B cell (primary cell): ENCODE measurements around the gene EFNA1. TPM values are rescaled to one million over a fixed set of nuclear protein-coding genes. Genes with fewer than 3 reads are reported as not detected.

ENCODE experiments used
- ATAC-seq: fragments of 200-7000 bp; cut with Tn5 transposase; one replicate; pipeline ENCODE4 v1.10.0; 2021; ENCODE audit warnings: low read depth, mild to moderate bottlenecking, moderate number of reproducible peaks, moderate library complexity
- CTCF ChIA-PET: fragments of 350-600 bp; sonication (Branson Sonifier 250); formaldehyde crosslinking; loops from one replicate; lab custom pipeline; 2021; ENCODE audit warnings: antibody characterized with exemption, inconsistent platforms; lab: Charles Lee
- POLR2A ChIA-PET: fragments of 350-600 bp; sonication (Branson Sonifier 250); formaldehyde crosslinking; loops from one replicate; lab custom pipeline; 2021; ENCODE audit warnings: antibody characterized with exemption; lab: Charles Lee
- DNase-seq: peaks from one replicate; pipeline ENCODE4 v3.0.0; 2013
- H2AFZ ChIP-seq: 2 replicates; pipeline ENCODE4 v1.6.1; 2012; ENCODE audit warnings: mild to moderate bottlenecking, low read depth, low read length; ENCODE audit not compliant: insufficient read depth, poor library complexity, severe bottlenecking
- H3K27ac ChIP-seq, 2 donors: 1 replicate in 1 of 2; 2 replicates in 1 of 2; pipeline ENCODE4 v1.5.1; 2012 to 2013; ENCODE audit warnings: low read length in 2 of 2, mild to moderate bottlenecking in 2 of 2, moderate library complexity in 1 of 2
- H3K27me3 ChIP-seq, 4 experiments: fragments of 200-600 bp in 1 of 4; sonication (generic) in 1 of 4; replicated peaks in 1 of 4; 1 replicate in 2 of 4; 2 replicates in 2 of 4; pipeline versions ENCODE4 v1.6.1 to v1.7.0; 2013 to 2016; ENCODE audit warnings: low read length in 3 of 4, mild to moderate bottlenecking in 2 of 4, mixed read lengths in 1 of 4, moderate library complexity in 1 of 4; ENCODE audit not compliant: insufficient read depth in 4 of 4, control insufficient read depth in 3 of 4; ENCODE audit errors: control extremely low read depth in 1 of 4
- H3K36me3 ChIP-seq, 2 experiments: replicated peaks in 1 of 2; 1 replicate in 1 of 2; 2 replicates in 1 of 2; pipeline versions ENCODE4 v1.6.1 to v1.7.1; 2013; ENCODE audit warnings: low read length in 1 of 2; ENCODE audit not compliant: insufficient read depth in 2 of 2, control insufficient read depth in 1 of 2; ENCODE audit errors: control extremely low read depth in 1 of 2, extremely low read depth in 1 of 2
- H3K4me1 ChIP-seq, 2 donors: fragments of 200-600 bp in 1 of 2; sonication (generic) in 1 of 2; 1 replicate in 1 of 2; 2 replicates in 1 of 2; pipeline versions ENCODE4 v1.5.1 to v1.6.1; 2013 to 2017; ENCODE audit warnings: low read length in 2 of 2; ENCODE audit not compliant: control insufficient read depth in 2 of 2, insufficient read depth in 2 of 2
- H3K4me2 ChIP-seq: replicated peaks from 2 replicates; pipeline ENCODE3; 2012; ENCODE audit warnings: mild to moderate bottlenecking, low read depth, low read length; ENCODE audit not compliant: poor library complexity, severe bottlenecking
- H3K4me3 ChIP-seq, 5 experiments: fragments of 200-600 bp in 1 of 5; sonication (generic) in 1 of 5; 1 replicate in 3 of 5; 2 replicates in 2 of 5; pipeline versions ENCODE4 v1.5.1 to v1.7.0; 2011 to 2016; ENCODE audit warnings: low read length in 4 of 5, mild to moderate bottlenecking in 4 of 5, low read depth in 2 of 5, control low read depth in 1 of 5, moderate library complexity in 1 of 5; ENCODE audit not compliant: insufficient read depth in 1 of 5; ENCODE audit errors: control extremely low read depth in 1 of 5, extremely low read depth in 1 of 5
- H3K79me2 ChIP-seq: fragments of 200-600 bp; sonication (generic); one replicate; pipeline ENCODE4 v1.6.0; 2016; ENCODE audit warnings: low read length; ENCODE audit not compliant: control insufficient read depth, insufficient read depth
- H3K9ac ChIP-seq: fragments of 200-600 bp; sonication (generic); 2 replicates; pipeline ENCODE4 v1.6.1; 2017; ENCODE audit warnings: mild to moderate bottlenecking, low read length, moderate library complexity
- H3K9me3 ChIP-seq, 3 donors: one replicate each; pipeline versions ENCODE4 v1.6.1 to v1.7.1; 2013; ENCODE audit warnings: low read length in 2 of 3; ENCODE audit not compliant: control insufficient read depth in 2 of 3, insufficient read depth in 1 of 3; ENCODE audit errors: control extremely low read depth in 1 of 3
- H4K20me1 ChIP-seq: 2 replicates; pipeline ENCODE4 v1.6.0; 2012; ENCODE audit warnings: mild to moderate bottlenecking, low read length; ENCODE audit not compliant: insufficient read depth, control insufficient read depth, poor library complexity, severe bottlenecking
- H3K27ac Mint-ChIP-seq: one replicate; pipeline ENCODE4 v1.8.0; 2021; ENCODE audit warnings: mixed read lengths
- H3K27me3 Mint-ChIP-seq: one replicate; pipeline ENCODE4 v1.8.0; 2021; ENCODE audit warnings: mixed read lengths
- H3K4me1 Mint-ChIP-seq: one replicate; pipeline ENCODE4 v1.8.0; 2021; ENCODE audit warnings: mixed read lengths
- H3K4me3 Mint-ChIP-seq: one replicate; pipeline ENCODE4 v1.8.0; 2021; ENCODE audit warnings: mixed read lengths
- H3K9me3 Mint-ChIP-seq: one replicate; pipeline ENCODE4 v1.8.0; 2022; ENCODE audit warnings: mixed read lengths; ENCODE audit not compliant: insufficient read depth
- EZH2 ChIP-seq: IDR thresholded peaks from 2 replicates; pipeline ENCODE4 v1.6.1; 2012; ENCODE audit warnings: borderline replicate concordance, low read depth, mild to moderate bottlenecking, moderate library complexity, low read length; ENCODE audit not compliant: insufficient read depth, poor library complexity, severe bottlenecking
- WGBS: methylation state at CpG from one replicate; pipeline ENCODE4 v1.1.5; 2013; ENCODE audit warnings: missing lambda C conversion rate; ENCODE audit not compliant: insufficient coverage; 5-methylcytosine and 5-hydroxymethylcytosine counted together
- intact Hi-C: fragments of 100-400 bp; cut with micrococcal nuclease; formaldehyde crosslinking; loops from one replicate; pipeline ENCODE4 v1.10.0; 2022
- polyA plus RNA-seq: library from polyadenylated mRNA; depleted of rRNA; stranded (reverse); fragments of >200 nt; gene quantifications from 2 replicates; pipeline ENCODE4 v1.2.3, GENCODE V29; 2012
- total RNA-seq, 2 donors: library from RNA; stranded (reverse); fragments of 120-200 nt in 1 of 2; gene quantifications; 1 replicate in 1 of 2; 2 replicates in 1 of 2; pipeline versions ENCODE4 v1.2.3 to v1.2.4, GENCODE V29; 2013 to 2022
- TF ChIP-seq, protein P1 (sequence below): fragments of 200-600 bp; IDR thresholded peaks from one replicate; pipeline ENCODE4 v1.8.0; 2022; ENCODE audit warnings: antibody characterized with exemption, mild to moderate bottlenecking

EFNA1 gene
- total and polyA plus RNA-seq, 2 donors (not counting 1 experiment from before 2014, with no cell fraction given), result 0.28 TPM; not detected in 1

DNA sequence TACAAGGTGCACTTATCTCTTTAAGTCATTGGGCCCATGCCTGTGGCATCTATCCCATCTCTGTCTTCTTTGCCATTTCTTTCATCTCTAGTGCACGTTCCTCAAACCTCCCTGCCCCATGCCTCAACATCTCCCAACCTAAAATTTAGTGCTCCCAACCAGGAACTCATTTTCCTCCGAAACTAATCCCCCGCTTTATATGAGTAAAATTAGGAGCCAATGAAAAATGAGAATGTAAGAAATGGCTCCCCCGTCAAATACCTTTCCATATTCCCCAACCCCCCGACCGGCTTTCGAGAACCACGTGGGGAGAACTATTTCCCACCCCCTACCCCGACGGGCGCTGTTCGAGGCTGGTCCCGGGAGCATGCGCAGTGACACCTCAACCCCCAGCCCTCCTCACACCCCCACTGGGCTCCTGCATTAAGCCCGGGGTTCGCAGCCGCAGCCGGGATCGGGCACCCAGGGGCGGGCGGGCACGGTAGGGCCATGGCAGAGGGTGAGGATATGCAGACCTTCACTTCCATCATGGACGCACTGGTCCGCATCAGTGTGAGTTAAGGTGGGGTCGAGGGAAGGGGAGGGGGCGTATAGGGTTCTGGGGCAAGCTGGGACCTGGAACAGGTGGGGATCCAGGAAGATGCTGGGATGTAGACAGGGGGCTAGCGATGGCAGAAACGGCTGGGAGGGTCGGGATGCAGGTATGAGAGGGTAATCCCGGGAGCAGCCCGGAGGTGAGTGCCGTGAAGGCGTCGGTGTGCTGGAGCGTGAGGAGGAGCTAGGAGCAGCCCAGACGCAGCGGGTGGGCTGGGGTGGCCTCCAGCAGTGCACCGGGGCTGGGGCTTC is 46.0 kb downstream of the EFNA1 start, which contains the start of gene TRIM46:
TRIM46 (plus strand) TSS at position 372 of the 846 bp plus-strand sequence; CDS start at position 490, 118 bp downstream.
- Mint-ChIP-seq H3K4me1 (peaks cover 39% of the 10 kb centered on the region), H3K9me3 (no peaks in the 10 kb centered on the region), H3K27ac (peak within 1 kb of the TSS; percentile 98), H3K4me3 (peak within 1 kb of the TSS; percentile 97), H3K27me3 (no peaks in the 10 kb centered on the region)
- Histone ChIP-seq H3K9ac (peak within 1 kb of the TSS; percentile 91), H3K79me2 (peaks cover 39% of the 10 kb centered on the region), H3K36me3 (peaks cover 0 to 20% of the 10 kb centered on the region in 2 experiments), H3K27ac (peak within 1 kb of the TSS; percentile 89 to 92), H3K4me3 (peak within 1 kb of the TSS; percentile 2 to 95 (median 73)), H3K27me3 (no peaks in the 10 kb centered on the region), H3K9me3 (no peaks in the 10 kb centered on the region), H4K20me1 (no peaks in the 10 kb centered on the region), H2AFZ (peak within 1 kb of the TSS; percentile 97), H3K4me2 (peak within 1 kb of the TSS; percentile 78), H3K4me1 (peaks cover 24 to 33% of the 10 kb centered on the region in 2 donors)
- CTCF ChIA-PET, result interaction anchor here (0.7 to 12.7 kb wide), 42 partner anchors 10 to 357 kb away, joined by 3 to 307 read pairs (median 4); partner anchors contain the start of genes EFNA3, EFNA4, FLAD1 and MTX1
- ATAC-seq (peak; percentile 19), DNase-seq (no peak)
- intact Hi-C loops, result loop anchor here (2.0 to 5.0 kb wide), 4 partner anchors 69 to 615 kb away; partner anchors contain the start of genes CKS1B, SHC1 and UBE2Q1
- under 1% methylated on average over 31 of the region's 38 CpGs for whole genome bisulfite sequencing
- POLR2A ChIA-PET, result interaction anchor here (0.7 to 2.4 kb wide), 11 partner anchors 11 to 901 kb away, joined by 3 to 15 read pairs (median 8); partner anchors contain the start of genes DPM3, EFNA1 and HAX1
- TF ChIP-seq, protein P1, sequence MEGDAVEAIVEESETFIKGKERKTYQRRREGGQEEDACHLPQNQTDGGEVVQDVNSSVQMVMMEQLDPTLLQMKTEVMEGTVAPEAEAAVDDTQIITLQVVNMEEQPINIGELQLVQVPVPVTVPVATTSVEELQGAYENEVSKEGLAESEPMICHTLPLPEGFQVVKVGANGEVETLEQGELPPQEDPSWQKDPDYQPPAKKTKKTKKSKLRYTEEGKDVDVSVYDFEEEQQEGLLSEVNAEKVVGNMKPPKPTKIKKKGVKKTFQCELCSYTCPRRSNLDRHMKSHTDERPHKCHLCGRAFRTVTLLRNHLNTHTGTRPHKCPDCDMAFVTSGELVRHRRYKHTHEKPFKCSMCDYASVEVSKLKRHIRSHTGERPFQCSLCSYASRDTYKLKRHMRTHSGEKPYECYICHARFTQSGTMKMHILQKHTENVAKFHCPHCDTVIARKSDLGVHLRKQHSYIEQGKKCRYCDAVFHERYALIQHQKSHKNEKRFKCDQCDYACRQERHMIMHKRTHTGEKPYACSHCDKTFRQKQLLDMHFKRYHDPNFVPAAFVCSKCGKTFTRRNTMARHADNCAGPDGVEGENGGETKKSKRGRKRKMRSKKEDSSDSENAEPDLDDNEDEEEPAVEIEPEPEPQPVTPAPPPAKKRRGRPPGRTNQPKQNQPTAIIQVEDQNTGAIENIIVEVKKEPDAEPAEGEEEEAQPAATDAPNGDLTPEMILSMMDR, result peak; percentile 53
- TF ChIP-seq EZH2, result no peak
